ENCODE measurements around the gene EOGT. TPM values are rescaled to one million over a fixed set of nuclear protein-coding genes. Genes with fewer than 3 reads are reported as not detected.

The EOGT gene
- total RNA-seq, 4 donors from 2014 or later = 75.0 to 135 (median 94.3) TPM

DNA sequence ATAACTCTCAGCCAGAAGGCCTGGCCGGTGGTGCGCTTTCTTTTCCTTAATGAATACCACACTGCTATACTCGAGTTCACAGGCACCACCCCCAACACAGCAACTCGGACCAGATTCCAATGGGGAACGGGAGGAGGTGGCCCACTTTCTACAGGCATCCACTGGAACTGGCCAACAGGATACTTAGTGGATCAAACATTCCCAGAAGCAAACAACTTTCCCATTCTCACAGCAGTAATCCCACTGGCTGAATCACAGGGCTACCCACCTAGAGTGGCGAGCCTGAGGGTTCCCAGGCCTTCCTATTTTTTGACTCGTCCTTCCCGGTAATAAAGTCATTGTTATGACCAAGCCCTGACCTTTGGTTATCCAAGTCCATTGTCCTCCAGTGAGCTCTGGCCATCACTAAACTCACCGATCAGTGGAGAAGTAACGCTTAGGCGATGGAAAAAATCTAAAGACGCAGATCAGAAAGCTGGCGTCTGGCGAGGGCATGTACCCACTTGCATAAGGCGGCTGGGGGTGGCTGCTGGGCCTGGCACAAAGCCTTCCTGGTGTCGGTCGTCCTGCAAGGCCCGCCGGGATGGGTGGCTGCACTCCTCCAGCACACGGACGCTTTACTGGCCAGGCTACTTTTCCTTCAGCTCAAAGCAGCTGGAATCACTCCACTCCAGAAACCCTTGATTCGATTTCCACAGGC lies 1.2 kb downstream of the EOGT start:
- H3K4me3 ChIP-seq = peak overlapping the region; percentile 58 to 87
- TF ChIP-seq EP300 (IDR thresholded peaks at IDR 0.05) (no peak), POLR2AphosphoS5 (IDR thresholded peaks at IDR 0.05) (peak; percentile 93)
- H3K27ac ChIP-seq = peak overlapping the region; percentile 92 to 100 (median 96)
- 30 to 42% methylated on average over 16 to 19 of the region's 22 CpGs for WGBS, 2 donors (ENCODE audit: low coverage in 1 of 2)
- H3K27me3 ChIP-seq = no peaks in the 10 kb centered on the region
- H3K36me3 ChIP-seq = peaks cover 0 to 20% of the 10 kb centered on the region in 2 donors
- peaks cover 6 to 70% (median 23%) of the 10 kb centered on the region in 3 donors for H3K4me1 ChIP-seq
- H3K9me3 ChIP-seq = no peaks in the 10 kb centered on the region
- ATAC-seq = no peak

DNA sequence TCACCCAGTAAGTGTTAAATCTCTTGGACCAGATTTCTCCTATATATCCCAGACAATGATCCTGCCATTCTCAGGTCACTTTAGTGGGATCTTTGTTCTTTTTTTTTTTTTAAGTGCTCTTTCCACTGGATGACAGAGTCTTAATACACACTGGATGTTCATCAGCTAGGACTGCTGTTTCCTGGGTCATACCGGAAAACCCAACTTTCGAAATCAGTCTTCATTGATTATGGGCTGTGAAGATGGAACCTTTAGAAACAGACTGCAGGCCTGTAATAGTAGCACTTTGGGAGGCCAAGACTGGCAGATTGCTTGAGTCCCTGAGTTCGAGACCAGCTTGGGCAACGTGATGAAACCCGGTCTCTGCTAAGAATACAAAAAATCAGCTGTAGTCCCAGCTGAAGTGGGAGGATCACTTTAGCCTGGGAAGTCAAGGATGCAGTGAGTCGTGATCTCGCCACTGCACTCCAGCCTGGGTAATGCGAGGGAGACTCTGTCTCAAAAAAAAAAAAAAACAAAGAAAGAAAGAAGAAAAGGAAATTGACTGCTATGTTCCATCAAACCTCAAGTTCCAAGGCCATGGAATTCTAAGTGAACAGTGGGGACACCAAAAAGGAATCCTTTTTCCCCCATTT lies 2.3 kb downstream of the EOGT start:
- peak overlapping the region; percentile 58 to 87 for H3K4me3 ChIP-seq
- peaks cover 6 to 70% (median 23%) of the 10 kb centered on the region in 3 donors for H3K4me1 ChIP-seq
- no peaks in the 10 kb centered on the region for H3K27me3 ChIP-seq
- ATAC-seq = no peak
- TF ChIP-seq POLR2A (IDR thresholded peaks at IDR 0.05) (no peak), POLR2AphosphoS5 (IDR thresholded peaks at IDR 0.05) (no peak), EP300 (IDR thresholded peaks at IDR 0.05) (no peak)
- TF ChIP-seq, protein P1, sequence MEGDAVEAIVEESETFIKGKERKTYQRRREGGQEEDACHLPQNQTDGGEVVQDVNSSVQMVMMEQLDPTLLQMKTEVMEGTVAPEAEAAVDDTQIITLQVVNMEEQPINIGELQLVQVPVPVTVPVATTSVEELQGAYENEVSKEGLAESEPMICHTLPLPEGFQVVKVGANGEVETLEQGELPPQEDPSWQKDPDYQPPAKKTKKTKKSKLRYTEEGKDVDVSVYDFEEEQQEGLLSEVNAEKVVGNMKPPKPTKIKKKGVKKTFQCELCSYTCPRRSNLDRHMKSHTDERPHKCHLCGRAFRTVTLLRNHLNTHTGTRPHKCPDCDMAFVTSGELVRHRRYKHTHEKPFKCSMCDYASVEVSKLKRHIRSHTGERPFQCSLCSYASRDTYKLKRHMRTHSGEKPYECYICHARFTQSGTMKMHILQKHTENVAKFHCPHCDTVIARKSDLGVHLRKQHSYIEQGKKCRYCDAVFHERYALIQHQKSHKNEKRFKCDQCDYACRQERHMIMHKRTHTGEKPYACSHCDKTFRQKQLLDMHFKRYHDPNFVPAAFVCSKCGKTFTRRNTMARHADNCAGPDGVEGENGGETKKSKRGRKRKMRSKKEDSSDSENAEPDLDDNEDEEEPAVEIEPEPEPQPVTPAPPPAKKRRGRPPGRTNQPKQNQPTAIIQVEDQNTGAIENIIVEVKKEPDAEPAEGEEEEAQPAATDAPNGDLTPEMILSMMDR (IDR thresholded peaks at IDR 0.05) = no peak
- WGBS, 2 donors (ENCODE audit: low coverage in 1 of 2) = 94% methylated on average over 5 of the region's 8 CpGs; no CpG with 5 or more reads in 1 of the 2 donors
- peaks cover 0 to 30% of the 10 kb centered on the region in 2 donors for H3K36me3 ChIP-seq
- peak overlapping the region; percentile 92 to 100 (median 96) for H3K27ac ChIP-seq
- H3K9me3 ChIP-seq = no peaks in the 10 kb centered on the region

DNA sequence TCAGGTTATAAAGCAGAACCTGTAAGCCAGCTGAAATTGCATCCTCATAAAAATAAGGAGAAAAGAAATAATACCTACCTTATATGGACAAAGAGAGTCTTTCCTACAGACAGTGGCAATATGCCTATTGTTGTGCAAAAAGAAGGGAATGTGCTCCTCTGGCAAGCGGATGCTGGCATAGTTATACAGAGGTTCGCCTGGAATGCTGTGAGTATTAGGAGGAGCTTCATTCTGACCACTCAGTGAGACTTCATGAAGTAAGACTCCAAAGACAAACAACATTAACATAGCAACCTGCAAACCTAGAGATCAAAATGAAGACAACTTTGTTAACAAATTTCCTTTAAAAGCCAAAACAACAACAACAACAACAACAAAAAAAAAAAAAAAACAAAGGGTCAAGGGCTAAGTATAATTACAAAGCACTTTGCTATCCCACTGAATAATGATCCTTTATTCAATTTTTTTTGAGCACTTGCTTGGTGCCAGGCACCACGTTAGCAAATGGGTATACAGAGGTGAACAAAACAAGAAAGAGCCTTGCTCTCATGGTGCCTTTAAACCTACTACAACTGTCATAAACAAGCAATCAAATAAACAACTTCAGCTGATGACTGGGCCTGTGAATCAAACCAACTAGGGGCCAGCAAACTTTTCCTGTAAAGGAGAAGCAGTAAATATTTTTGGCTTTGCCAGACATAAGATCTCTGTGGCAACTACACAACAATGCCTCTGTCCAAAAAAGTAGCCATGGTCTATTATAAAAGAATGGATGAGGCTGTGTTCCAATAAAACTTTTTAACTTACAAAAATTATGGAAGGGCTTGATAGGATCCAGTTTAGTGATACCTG lies 3.7 kb downstream of the EOGT start:
- H3K4me1 ChIP-seq = peaks cover 6 to 72% (median 23%) of the 10 kb centered on the region in 3 donors
- TF ChIP-seq, protein P1 (IDR thresholded peaks at IDR 0.05) = no peak
- TF ChIP-seq EP300 (IDR thresholded peaks at IDR 0.05) (no peak), POLR2A (IDR thresholded peaks at IDR 0.05) (no peak), POLR2AphosphoS5 (IDR thresholded peaks at IDR 0.05) (peak; percentile 64)
- WGBS, 2 donors (ENCODE audit: low coverage in 1 of 2) = 40 to 45% methylated on average over 3 of the region's 3 CpGs
- peak overlapping the region; percentile 74 to 100 (median 91) for H3K27ac ChIP-seq
- no peaks in the 10 kb centered on the region for H3K9me3 ChIP-seq
- peaks cover 0 to 44% of the 10 kb centered on the region in 2 donors for H3K36me3 ChIP-seq
- peak; percentile 48 for ATAC-seq
- H3K4me3 ChIP-seq = peak overlapping the region in 1 of 2 donors; percentile 12
- H3K27me3 ChIP-seq = no peaks in the 10 kb centered on the region

DNA sequence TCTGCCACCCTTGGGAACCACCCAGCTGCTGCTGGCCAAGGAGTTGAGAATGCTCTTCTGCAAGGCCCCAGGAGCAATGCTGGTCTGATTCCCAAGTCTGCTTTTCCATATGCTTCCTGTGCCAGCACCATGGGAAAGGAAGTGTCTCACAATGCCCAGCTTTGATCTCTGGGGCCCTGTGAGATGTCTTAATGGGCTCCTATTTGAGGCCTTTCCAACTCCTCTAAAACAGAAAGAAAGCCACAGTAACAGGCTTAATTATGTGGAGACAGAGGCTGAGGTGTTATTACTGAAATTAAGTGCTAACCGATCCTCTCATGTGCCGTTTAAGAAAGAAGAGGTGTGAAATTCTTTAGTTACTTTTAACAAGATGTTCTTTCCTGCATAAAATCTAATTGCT lies 4.5 kb downstream of the EOGT start:
- H3K4me1 ChIP-seq = peaks cover 4 to 64% (median 16%) of the 10 kb centered on the region in 3 donors
- H3K27ac ChIP-seq = peak overlapping the region; percentile 73 to 100 (median 91)
- peaks cover 0 to 52% of the 10 kb centered on the region in 2 donors for H3K36me3 ChIP-seq
- WGBS, 2 donors (ENCODE audit: low coverage in 1 of 2) = 13 to 28% methylated on average over 2 of the region's 2 CpGs
- H3K27me3 ChIP-seq = no peaks in the 10 kb centered on the region
- H3K9me3 ChIP-seq = no peaks in the 10 kb centered on the region
- peak overlapping the region in 1 of 2 donors; percentile 12 for H3K4me3 ChIP-seq
- ATAC-seq = no peak
- TF ChIP-seq POLR2A (IDR thresholded peaks at IDR 0.05) = no peak
- no peak for TF ChIP-seq EP300 (IDR thresholded peaks at IDR 0.05)
- TF ChIP-seq, protein P1 (IDR thresholded peaks at IDR 0.05) = no peak
- TF ChIP-seq POLR2AphosphoS5 (IDR thresholded peaks at IDR 0.05) = no peak
